ENCODE measurements around the gene CADM4. TPM values are rescaled to one million over a fixed set of nuclear protein-coding genes. Genes with fewer than 3 reads are reported as not detected.

Gene CADM4
- total RNA-seq, 1 donor from 2014 or later = 8.8 TPM

GRCh38 chr19:43634506-43634871 lies 5.2 kb downstream of the CADM4 start:
- peaks cover 26% of the 10 kb centered on the region for H3K27me3 Mint-ChIP-seq (ENCODE audit: unreplicated experiment)

GRCh38 chr19:43634068-43634467 lies 5.6 kb downstream of the CADM4 start:
- Mint-ChIP-seq H3K36me3 (ENCODE audit: unreplicated experiment) (no peaks in the 10 kb centered on the region), H3K9me3 (ENCODE audit: unreplicated experiment) (no peaks in the 10 kb centered on the region), H3K27me3 (ENCODE audit: unreplicated experiment) (peaks cover 24% of the 10 kb centered on the region), H3K4me3 (ENCODE audit: unreplicated experiment) (no peak overlapping the region), H3K4me1 (ENCODE audit: unreplicated experiment) (peaks cover 11% of the 10 kb centered on the region), H3K27ac (ENCODE audit: unreplicated experiment) (no peak overlapping the region)
- no peak for TF ChIP-seq CTCF (IDR thresholded peaks at IDR 0.05)
- no peak for DNase-seq (ENCODE audit: extremely low spot score, unreplicated experiment)

More at GRCh38 chr19:43634506-43634871, 5.2 kb downstream of the CADM4 start:
- H3K27ac Mint-ChIP-seq (ENCODE audit: unreplicated experiment) = no peak overlapping the region
- DNase-seq (ENCODE audit: extremely low spot score, unreplicated experiment) = no peak
- H3K4me3 Mint-ChIP-seq (ENCODE audit: unreplicated experiment) = no peak overlapping the region
- H3K36me3 Mint-ChIP-seq (ENCODE audit: unreplicated experiment) = no peaks in the 10 kb centered on the region
- H3K9me3 Mint-ChIP-seq (ENCODE audit: unreplicated experiment) = no peaks in the 10 kb centered on the region
- H3K4me1 Mint-ChIP-seq (ENCODE audit: unreplicated experiment) = peaks cover 12% of the 10 kb centered on the region
- TF ChIP-seq CTCF (IDR thresholded peaks at IDR 0.05) = no peak

- H3K36me3 Mint-ChIP-seq (ENCODE audit: unreplicated experiment) = no peaks in the 10 kb centered on the region
- no peaks in the 10 kb centered on the region for H3K9me3 Mint-ChIP-seq (ENCODE audit: unreplicated experiment)
- no peak for TF ChIP-seq CTCF (IDR thresholded peaks at IDR 0.05)
- no peak for DNase-seq (ENCODE audit: extremely low spot score, unreplicated experiment)
- H3K4me1 Mint-ChIP-seq (ENCODE audit: unreplicated experiment) = peaks cover 7% of the 10 kb centered on the region
- peaks cover 18% of the 10 kb centered on the region for H3K27me3 Mint-ChIP-seq (ENCODE audit: unreplicated experiment)
- H3K4me3 Mint-ChIP-seq (ENCODE audit: unreplicated experiment) = no peak overlapping the region
- H3K27ac Mint-ChIP-seq (ENCODE audit: unreplicated experiment) = no peak overlapping the region
These were observed 6.1 kb downstream of the CADM4 start for GRCh38 chr19:43633520-43633919.

GRCh38 chr19:43631491-43631890 lies 8.2 kb downstream of the CADM4 start:
- Mint-ChIP-seq H3K4me3 (ENCODE audit: unreplicated experiment) (no peak overlapping the region), H3K9me3 (ENCODE audit: unreplicated experiment) (no peaks in the 10 kb centered on the region), H3K27ac (ENCODE audit: unreplicated experiment) (no peak overlapping the region), H3K36me3 (ENCODE audit: unreplicated experiment) (no peaks in the 10 kb centered on the region), H3K27me3 (ENCODE audit: unreplicated experiment) (peaks cover 7% of the 10 kb centered on the region), H3K4me1 (ENCODE audit: unreplicated experiment) (peaks cover 7% of the 10 kb centered on the region)
- TF ChIP-seq CTCF (IDR thresholded peaks at IDR 0.05) = no peak
- no peak for DNase-seq (ENCODE audit: extremely low spot score, unreplicated experiment)

- DNase-seq (ENCODE audit: extremely low spot score, unreplicated experiment) = no peak
- no peaks in the 10 kb centered on the region for H3K9me3 Mint-ChIP-seq (ENCODE audit: unreplicated experiment)
- no peaks in the 10 kb centered on the region for H3K4me1 Mint-ChIP-seq (ENCODE audit: unreplicated experiment)
- H3K4me3 Mint-ChIP-seq (ENCODE audit: unreplicated experiment) = no peak overlapping the region
- no peak for TF ChIP-seq CTCF (IDR thresholded peaks at IDR 0.05)
- H3K36me3 Mint-ChIP-seq (ENCODE audit: unreplicated experiment) = no peaks in the 10 kb centered on the region
- H3K27ac Mint-ChIP-seq (ENCODE audit: unreplicated experiment) = no peak overlapping the region
- peaks cover 7% of the 10 kb centered on the region for H3K27me3 Mint-ChIP-seq (ENCODE audit: unreplicated experiment)
These were observed 10.9 kb downstream of the CADM4 start for GRCh38 chr19:43628646-43629326.
